NCI-H524 treated with DMSO at 0.1 percent for 48 hours (cell line): Measurements from ENCODE around the gene CYP2A7.
"Not testable (repeated sequence)": the region's sequence is repeated elsewhere in the genome, so short reads cannot be mapped to it uniquely, and the experiment has no call there.

Experiments used
- DNase-seq: peaks from one replicate; lab custom pipeline; 2025; lab: John Stamatoyannopoulos, UW

The CYP2A7 gene

DNA sequence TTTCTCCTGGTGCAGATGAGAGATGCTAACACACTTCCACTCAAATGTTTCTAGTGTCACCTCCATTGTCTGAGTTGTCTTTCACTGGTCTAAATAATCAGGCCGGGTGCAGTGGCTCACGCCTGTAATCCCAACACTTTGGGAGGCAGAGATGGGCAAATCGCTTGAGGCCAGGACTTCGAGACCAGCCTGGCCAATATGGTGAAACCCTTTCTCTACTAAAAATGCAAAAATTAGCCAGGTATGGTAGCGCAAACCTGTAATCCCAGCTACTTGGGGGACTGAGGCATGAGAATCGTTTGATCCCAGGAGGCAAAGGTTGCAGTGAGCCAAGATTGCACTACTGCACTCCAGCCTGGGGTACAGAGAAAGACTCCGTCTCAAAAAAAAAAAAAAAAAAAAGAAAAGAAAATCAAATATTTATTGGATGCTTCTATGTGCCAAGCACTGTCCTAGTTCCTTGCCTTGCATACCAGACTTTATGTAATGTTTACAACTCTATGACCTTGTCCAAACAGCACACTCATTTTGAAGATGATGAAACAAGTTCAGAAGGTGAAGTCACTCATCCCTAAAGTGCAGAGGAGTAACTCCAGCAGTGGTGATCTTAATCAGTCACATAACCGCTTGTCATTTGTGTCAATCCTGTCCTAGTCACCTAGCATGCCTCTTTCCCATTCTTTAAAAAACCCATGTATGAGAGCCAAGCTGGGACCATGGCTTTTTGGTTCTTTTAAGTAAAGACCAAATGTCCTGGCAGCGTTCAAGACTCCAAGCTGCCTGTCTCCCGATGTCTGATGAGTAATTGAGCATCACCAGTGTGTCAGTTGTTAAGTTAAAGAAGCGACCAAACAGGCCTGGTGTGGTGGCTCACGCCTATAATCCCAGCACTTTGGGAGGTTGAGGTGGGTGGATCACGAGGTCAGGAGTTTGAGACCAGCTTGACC is 15.1 kb upstream of the CYP2A7 start:
- not testable (repeated sequence) for DNase-seq

DNA sequence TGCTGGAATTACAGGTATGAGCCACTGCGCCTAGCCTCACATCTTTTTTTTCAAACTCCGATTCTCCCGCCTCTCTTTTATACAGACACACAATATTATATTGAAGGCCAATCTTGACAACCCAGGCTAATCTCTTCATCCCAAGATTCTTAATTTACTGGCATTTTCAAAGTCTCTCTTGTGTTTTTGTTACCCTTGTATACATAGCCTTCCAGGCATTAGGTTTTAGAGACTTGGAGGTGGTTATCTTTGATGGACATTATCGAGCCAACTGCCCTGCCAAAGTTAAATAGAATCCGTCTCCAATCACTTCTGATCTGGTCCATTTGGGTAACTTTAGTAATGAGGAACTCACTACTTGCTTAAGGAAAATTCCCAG is 14.4 kb upstream of the CYP2A7 start:
- DNase-seq = no peak

DNA sequence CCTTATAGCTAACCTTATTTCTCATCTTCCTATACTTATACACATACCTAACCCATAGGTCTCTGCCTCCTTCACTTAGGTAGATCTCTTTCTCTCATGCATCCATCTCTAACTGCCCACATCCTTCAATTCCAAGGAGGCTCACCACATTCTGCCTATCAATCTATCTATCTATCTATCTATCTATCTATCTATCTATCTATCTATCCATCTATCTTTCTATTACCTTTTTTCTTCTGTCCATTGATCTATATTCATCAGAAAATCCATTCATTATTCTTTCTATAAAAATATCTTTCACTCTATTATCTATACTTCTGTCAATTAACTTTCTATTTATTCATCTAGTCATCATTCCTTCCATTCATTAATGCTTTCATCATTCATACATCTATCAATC is 11.1 kb upstream of the CYP2A7 start:
- no peak for DNase-seq

DNA sequence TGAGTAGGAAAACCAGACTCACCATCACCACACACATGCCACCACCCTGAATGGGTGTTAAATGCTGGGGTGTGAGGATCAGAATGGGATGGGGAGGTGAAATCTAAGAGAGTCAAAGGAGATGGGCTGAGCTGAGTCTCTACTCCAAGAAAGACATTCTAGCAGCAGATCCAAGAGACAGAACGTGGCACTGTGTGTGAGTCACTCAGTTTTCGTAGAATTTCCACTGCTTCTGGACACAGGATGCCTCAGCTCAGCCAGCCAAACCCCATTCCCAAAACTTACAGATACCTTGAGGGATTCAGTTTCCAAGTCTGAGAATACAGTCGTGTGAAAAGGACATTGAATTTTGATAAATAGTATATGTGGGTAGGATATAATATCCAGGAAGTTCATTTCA is 7.3 kb upstream of the CYP2A7 start:
- DNase-seq = no peak

DNA sequence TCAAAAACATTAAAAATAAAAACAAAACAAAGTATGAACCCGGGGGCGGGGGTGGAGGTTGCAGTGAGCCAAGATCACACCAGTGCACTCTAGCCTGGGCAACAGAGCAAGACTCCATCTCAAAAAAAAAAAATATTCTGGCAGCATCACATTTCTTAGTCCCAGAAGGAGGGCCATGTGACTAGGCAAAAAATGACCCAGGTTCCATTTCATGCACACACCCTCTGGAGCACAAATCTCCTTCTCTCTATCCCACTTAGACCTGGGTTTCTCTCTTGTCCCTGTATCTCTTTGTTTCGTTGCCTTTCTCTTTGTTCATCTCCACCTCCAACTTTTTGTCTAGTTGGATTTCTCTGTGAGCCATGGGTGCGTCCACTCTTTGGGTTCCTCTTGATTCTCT is 6.2 kb upstream of the CYP2A7 start:
- DNase-seq = no peak

DNA sequence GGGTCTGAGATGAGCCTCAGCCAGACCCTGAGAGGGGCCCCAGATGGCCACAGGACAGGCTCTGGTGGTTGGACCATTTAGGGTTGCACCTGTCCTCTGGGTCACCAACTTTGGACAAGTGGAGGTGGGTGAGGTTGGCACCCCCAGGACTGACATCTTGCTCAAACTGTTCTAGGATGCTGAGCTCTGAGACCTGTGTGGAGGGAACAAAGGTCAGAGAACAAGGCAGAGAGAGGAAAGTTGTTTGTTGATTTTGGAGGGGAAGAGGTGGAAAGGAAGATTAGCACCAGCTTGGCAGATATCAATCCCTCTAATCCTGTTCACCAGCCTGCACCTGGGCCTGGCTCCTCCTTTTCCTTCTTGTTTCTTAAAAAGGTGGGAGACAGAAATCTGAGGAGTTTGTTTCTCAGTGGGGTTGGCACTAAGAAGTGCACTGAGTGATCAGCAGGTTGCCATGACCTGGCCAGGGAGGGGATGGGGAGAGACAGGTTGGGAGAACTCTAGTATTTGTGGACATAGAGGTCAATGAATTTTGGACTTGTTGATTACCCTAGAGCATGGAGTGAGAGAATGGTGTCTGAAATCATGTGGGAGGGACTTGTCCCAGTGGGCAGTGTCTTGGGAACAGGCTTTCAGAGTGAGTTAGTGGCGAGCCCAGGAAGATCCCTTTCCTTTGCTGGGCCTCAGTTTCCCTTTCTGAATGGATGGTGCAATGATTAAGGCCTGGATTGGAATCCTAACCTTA is 2.3 kb upstream of the CYP2A7 start:
- not testable (repeated sequence) for DNase-seq

DNA sequence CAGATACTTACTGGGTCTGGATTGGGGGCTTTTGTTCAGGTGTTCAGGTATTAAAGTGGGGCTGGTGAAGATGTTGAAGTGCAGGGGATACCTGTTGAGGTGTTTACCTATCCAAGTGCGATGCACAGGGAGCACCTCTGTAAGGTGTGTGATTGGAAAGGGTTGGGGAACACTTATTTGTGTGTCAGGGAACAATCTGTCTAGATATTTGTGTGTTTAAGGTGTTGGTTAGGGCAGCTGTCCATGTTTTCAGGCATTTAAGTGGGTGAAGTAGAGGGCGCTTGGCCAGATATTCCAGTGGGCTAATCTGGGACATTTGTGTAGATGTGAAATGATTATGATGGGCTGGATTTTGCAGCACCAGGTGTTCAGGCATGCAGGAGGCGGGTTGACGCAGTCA is 2.7 kb downstream of the CYP2A7 start:
- DNase-seq = not testable (repeated sequence)

DNA sequence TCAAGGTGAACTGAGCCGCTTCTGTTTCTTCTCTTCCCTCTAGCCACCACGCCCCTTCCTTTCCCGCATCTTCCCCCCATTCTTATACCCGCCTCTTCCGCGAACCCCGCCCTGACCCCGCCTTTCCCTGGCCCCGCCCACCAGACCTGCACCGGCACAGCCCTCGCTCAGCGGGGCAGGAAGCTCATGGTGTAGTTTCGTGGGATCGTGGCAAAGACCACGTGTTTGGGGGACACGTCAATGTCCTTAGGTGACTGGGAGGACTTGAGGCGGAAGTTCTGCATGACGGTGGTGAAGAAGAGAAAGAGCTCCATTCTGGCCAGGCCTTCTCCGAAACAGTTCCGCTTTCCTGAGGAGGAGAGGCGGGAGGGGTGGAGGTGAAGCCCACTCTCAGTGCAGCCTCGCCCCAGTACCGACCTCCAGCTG is 6.5 kb downstream of the CYP2A7 start:
- not testable (repeated sequence) for DNase-seq

DNA sequence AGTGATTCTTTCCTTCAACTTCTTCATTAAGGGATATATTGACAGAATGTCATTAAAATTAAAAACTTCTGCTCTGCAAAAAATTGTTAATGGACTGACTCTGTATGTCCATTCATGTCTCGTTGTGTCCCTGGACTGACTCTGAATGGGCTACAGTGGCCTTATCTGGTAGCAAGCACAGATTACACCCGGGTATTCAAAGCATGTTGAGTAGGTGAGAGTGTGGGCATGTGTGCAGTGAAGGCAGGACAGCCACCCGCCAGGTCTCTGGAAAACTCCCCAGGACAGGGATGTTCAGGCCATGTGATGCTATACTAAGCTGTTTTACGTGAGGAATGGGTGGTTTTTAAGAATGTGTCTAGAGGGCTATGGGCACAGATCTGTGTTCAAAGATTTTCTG is 7.2 kb downstream of the CYP2A7 start:
- DNase-seq = not testable (repeated sequence)

DNA sequence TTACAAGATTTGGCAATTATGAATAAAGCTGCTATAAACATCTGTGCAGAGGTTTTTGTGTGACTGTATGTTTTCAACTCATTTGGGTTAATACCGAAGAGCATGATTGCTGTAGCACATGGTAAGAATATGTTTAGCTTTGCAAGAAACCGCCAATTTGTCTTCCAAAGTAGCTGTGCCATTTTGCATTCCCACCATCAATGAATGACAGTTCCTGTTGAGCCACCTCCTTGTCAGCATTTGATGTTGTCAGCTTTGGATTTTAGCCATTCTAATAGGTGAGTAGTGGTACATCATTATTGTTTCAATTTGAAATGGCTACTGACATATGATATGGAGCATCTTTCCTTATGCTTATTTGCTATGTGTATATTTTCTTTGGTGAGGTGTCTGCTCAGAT is 8.2 kb downstream of the CYP2A7 start:
- DNase-seq = not testable (repeated sequence)

DNA sequence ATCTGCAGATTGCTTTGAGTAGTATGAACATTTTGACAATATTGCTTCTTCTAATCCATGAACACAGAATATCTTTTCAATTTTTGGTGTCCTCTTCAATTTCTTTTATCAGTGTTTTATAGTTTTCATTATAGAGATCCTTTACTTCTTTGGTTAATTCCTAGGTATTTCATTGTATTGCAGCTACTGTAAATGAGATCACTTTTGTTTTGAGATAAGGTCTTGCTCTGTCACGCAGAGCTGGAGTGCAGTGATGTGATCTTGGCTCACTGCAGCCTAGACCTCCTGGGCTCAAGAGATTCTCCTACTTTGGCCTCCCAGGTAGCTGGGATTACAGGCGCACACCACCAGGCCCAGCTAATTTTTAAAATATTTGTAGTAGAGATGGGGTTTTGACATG is 9.8 kb downstream of the CYP2A7 start:
- DNase-seq = no peak

DNA sequence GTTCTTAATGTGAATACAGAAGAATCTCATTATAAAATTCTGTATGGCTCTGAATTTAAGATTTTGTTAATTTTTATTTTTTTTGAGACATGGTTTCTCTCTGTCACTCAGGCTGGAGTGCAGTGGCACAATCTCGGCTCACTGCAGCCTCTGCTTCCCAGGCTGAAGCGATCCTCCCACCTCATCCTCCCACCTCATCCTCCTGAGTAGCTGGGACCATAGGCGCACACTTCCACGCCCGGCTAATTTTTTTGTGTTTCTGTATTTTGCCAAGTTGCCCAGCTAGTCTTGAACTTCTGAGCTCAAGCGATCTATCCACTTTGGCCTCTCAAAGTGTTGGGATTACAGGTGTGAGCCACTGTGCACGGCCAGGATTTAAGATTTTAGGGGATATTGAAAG is 14.3 kb downstream of the CYP2A7 start:
- DNase-seq = no peak

DNA sequence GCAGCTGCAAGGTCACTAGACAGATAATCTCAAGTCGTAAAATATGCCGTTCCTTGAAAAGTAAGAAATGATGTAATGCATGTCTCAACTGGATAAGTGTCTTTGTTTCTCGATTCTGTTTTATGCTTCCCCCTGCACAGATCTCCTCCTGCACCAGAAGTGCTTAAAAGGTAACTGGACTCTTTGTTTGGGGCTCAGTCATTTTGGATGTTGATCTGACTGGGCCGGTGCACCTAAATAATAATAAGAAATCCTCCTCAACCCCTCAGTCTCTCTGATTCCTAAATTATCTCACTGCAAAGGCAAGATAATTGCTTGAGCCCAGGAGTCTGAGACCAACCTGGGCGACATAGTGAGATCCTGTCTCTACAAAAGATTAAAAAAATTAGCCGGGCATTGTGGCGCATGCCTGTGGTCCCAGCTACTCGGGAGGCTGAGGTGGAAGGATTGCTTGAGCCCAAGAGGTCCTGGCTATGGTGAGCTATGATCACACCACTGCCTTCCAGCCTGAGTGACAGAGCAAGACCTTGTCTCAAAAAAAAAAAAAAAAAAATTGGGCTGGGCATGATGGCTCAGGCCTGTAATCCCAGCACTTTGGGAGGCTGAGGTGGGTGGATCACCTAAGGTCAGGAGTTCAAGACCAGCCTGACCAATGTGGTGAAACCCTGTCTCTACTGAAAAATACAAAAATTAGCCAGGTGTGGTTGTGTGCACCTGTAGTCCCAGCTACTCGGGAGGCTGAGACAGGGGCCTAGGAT is 17.1 kb downstream of the CYP2A7 start:
- not testable (repeated sequence) for DNase-seq

DNA sequence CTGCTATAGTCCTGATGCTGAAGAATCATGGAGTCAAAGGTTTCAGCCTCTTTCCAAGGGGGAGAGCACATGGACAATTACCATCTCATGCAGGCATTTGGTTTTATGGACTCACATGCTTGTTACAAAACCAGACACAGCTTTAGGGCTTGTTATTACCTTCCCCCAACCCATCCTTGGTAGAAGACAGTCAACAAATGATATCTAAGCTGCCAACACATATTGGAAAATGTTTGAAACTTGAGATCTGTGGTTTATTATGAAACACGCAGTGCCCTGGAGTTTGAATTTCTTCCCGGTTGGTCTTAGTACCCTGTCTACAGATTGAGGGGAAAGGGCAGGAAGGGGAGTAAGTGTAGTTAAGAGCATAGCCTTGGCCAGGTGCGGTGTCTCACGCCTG is 19.2 kb downstream of the CYP2A7 start:
- DNase-seq = no peak

DNA sequence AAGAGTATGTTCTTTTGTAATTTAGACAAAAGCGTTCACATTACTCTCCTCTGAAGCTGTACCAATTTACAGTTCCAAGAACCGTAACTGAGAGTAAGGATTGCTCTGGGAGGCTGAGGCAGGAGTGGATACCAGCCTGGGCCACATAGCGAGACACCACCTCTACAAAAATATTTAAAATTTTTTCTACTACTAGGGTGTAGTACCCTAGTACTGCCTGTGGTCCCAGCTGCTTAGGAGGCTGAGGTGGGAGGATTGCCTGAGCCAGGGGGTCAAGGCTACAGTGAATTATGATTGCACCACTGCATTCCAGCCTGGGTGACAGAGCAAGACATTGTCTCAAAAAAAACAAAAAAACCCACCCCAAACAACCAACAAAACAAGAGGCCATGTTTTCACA is 19.7 kb downstream of the CYP2A7 start:
- no peak for DNase-seq

DNA sequence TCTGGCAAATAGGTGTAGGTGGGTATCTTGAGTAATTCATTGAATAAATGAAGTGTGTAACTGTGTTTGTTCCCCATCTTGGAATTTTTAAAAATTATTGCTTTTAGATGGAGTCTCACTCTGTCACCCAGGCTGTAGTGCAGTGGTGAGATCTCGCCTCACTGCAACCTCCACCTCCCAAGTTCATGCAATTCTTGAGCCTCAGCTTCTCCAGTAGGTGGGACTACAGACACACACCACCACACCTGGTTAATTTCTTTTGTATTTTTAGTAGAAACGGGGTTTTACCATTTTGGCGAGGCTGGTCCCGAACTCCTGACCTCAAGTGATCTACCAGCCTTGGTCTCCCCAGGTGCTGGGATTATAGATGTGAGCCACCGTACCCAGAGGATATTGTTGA is 23.9 kb downstream of the CYP2A7 start:
- DNase-seq = no peak

DNA sequence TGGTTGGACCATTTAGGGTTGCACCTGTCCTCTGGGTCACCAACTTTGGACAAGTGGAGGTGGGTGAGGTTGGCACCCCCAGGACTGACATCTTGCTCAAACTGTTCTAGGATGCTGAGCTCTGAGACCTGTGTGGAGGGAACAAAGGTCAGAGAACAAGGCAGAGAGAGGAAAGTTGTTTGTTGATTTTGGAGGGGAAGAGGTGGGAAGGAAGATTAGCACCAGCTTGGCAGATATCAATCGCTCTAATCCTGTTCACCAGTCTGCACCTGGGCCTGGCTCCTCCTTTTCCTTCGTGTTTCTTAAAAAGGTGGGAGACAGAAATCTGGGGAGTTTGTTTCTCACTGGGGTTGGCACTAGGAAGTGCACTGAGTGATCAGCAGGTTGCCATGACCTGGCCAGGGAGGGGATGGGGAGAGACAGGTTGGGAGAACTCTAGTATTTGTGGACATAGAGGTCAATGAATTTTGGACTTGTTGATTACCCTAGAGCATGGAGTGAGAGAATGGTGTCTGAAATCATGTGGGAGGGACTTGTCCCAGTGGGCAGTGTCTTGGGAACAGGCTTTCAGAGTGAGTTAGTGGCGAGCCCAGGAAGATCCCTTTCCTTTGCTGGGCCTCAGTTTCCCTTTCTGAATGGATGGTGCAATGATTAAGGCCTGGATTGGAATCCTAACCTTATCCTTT is 29.4 kb downstream of the CYP2A7 start:
- not testable (repeated sequence) for DNase-seq

DNA sequence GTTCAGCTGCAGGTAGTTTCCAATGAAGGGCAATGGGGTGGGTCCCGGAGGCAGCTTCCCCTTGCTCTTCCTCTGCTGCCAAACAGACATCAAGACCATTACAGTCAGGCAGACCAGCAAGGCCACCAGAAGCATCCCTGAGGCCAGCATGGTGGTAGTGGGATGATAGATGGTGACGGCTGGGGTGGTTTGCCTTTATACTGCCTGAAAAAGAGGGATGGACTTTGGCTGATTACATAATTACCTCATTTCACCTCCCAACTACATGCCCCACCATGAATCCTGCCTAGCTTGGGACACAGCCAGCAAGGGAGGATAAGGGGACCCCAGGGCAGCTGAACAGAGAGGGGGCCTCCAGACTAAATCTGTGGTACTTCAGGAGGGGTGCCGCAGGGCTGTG is 31.8 kb downstream of the CYP2A7 start, which contains the start of gene CYP2A6:
Gene CYP2A6 (minus strand): TSS at position 171 of the 400 bp plus-strand sequence. CDS start 21 bp downstream, at position 150.
- DNase-seq = not testable (repeated sequence)

DNA sequence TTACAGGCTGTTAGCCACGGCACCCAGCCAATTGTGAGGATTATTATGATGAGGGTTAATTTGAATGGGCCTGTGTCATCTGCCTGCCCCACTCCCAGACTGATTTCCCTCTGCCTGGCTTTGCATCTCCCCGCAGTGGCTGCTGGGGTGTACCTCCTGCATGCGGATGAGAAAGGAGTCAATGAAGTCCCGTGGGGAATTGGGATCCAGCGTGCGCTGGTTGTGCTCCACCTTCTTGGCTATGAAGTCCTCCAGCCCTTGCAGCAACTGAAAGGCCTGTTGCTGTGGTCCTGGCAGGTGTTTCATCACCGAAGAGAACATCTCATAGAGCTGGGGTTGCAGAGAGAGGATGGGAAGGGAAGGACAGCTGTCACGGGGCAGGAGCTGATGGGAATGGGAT is 35.3 kb downstream of the CYP2A7 start:
- DNase-seq = not testable (repeated sequence)

DNA sequence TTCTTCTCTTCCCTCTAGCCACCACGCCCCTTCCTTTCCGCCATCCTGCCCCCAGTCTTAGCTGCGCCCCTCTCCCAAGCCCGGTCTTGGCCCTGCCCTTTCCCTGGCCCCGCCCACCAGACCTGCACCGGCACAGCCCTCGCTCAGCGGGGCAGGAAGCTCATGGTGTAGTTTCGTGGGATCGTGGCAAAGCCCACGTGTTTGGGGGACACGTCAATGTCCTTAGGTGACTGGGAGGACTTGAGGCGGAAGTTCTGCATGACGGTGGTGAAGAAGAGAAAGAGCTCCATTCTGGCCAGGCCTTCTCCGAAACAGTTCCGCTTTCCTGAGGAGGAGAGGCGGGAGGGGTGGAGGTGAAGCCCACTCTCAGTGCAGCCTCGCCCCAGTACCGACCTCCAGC is 38.4 kb downstream of the CYP2A7 start:
- not testable (repeated sequence) for DNase-seq

DNA sequence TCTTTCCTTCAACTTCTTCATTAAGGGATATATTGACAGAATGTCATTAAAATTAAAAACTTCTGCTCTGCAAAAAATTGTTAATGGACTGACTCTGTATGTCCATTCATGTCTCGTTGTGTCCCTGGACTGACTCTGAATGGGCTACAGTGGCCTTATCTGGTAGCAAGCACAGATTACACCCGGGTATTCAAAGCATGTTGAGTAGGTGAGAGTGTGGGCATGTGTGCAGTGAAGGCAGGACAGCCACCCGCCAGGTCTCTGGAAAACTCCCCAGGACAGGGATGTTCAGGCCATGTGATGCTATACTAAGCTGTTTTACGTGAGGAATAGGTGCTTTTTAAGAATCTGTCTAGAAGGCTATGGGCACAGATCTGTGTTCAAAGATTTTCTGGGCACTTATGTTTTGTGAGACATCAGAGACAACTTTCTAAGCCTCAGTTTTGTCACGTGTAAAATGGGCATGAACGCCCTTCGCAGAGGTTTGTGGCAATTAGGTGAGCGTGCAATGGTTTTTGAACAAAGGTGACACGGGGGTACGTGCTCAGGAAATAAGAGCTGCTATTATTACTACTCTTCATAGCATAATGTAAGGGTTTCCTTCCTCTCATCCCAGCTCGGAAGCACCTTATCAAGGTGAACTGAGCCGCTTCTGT is 38.9 kb downstream of the CYP2A7 start:
- not testable (repeated sequence) for DNase-seq
